GM18498 (cell line): ENCODE results near the gene CYP46A1.

Source experiments
- ATAC-seq: cut with Tn5 transposase; IDR thresholded peaks from one replicate; pipeline ENCODE4 v1.9.1; 2021; ENCODE audit warnings: mild to moderate bottlenecking, moderate library complexity; ENCODE audit not compliant: unreplicated experiment

Gene CYP46A1

GRCh38 chr14:99727096-99727870, 43.2 kb downstream of the CYP46A1 start:
- ATAC-seq: no peak

- no peak for ATAC-seq
Measured at GRCh38 chr14:99728231-99728920, 44.3 kb downstream of the CYP46A1 start.

GRCh38 chr14:99728981-99729451, 44.9 kb downstream of the CYP46A1 start:
- no peak for ATAC-seq

GRCh38 chr14:99729991-99730875, 46.1 kb downstream of the CYP46A1 start:
- peak; percentile 78 for ATAC-seq

GRCh38 chr14:99730876-99731546, 46.9 kb downstream of the CYP46A1 start:
- no peak for ATAC-seq

GRCh38 chr14:99731547-99732435, 47.7 kb downstream of the CYP46A1 start:
- no peak for ATAC-seq

- no peak for ATAC-seq
Measured at GRCh38 chr14:99732436-99733210, 48.5 kb downstream of the CYP46A1 start.

GRCh38 chr14:99733211-99733539, 49.1 kb downstream of the CYP46A1 start:
- ATAC-seq: no peak

- no peak for ATAC-seq
Measured at GRCh38 chr14:99733540-99734405, 49.7 kb downstream of the CYP46A1 start.

- no peak for ATAC-seq
Measured at GRCh38 chr14:99734406-99735051, 50.4 kb downstream of the CYP46A1 start.

GRCh38 chr14:99735189-99736135, 51.4 kb downstream of the CYP46A1 start:
- ATAC-seq: no peak

- ATAC-seq: no peak
Measured at GRCh38 chr14:99736603-99737371, 52.7 kb downstream of the CYP46A1 start.

- no peak for ATAC-seq
Measured at GRCh38 chr14:99737451-99737951, 53.4 kb downstream of the CYP46A1 start.

- ATAC-seq: no peak
Measured at GRCh38 chr14:99737956-99738667, 54.0 kb downstream of the CYP46A1 start.

GRCh38 chr14:99740411-99740810, 56.3 kb downstream of the CYP46A1 start:
- ATAC-seq: no peak
